ENCODE measurements around the gene MKI67.
"Not testable (repeated sequence)": the region's sequence is repeated elsewhere in the genome, so short reads cannot be mapped to it uniquely, and the experiment has no call there.

The MKI67 gene

GRCh38 chr10:128103229-128103714 lies 23.0 kb downstream of the MKI67 start:
- no peak for DNase-seq

- DNase-seq = no peak
Observed at GRCh38 chr10:128102480-128103228, 23.6 kb downstream of the MKI67 start.

- no peak for DNase-seq
Observed at GRCh38 chr10:128101901-128102300, 24.3 kb downstream of the MKI67 start.

GRCh38 chr10:128099901-128100300 lies 26.3 kb downstream of the MKI67 start:
- DNase-seq = no peak

- DNase-seq = no peak
Observed at GRCh38 chr10:128098631-128099030, 27.6 kb downstream of the MKI67 start.

- no peak for DNase-seq
Observed at GRCh38 chr10:128097783-128098182, 28.4 kb downstream of the MKI67 start.

GRCh38 chr10:128096486-128097199 lies 29.6 kb downstream of the MKI67 start:
- DNase-seq = no peak

- no peak for DNase-seq
Observed at GRCh38 chr10:128095753-128096469, 30.3 kb downstream of the MKI67 start.

GRCh38 chr10:128095027-128095752 lies 31.0 kb downstream of the MKI67 start:
- no peak for DNase-seq

- DNase-seq = not testable (repeated sequence)
Observed at GRCh38 chr10:128094596-128094995, 31.6 kb downstream of the MKI67 start.

- DNase-seq = no peak
Observed at GRCh38 chr10:128092454-128092853, 33.8 kb downstream of the MKI67 start.

- DNase-seq = no peak
Observed at GRCh38 chr10:128091636-128092210, 34.5 kb downstream of the MKI67 start.

GRCh38 chr10:128087884-128088709 lies 38.1 kb downstream of the MKI67 start:
- DNase-seq = no peak

GRCh38 chr10:128087146-128087883 lies 38.9 kb downstream of the MKI67 start:
- no peak for DNase-seq

- no peak for DNase-seq
Observed at GRCh38 chr10:128086003-128086863, 40.0 kb downstream of the MKI67 start.

GRCh38 chr10:128084991-128085390 lies 41.2 kb downstream of the MKI67 start:
- DNase-seq = no peak

GRCh38 chr10:128084364-128084763 lies 41.9 kb downstream of the MKI67 start:
- DNase-seq = no peak

- no peak for DNase-seq
Observed at GRCh38 chr10:128083191-128083895, 42.9 kb downstream of the MKI67 start.

GRCh38 chr10:128081720-128082119 lies 44.5 kb downstream of the MKI67 start:
- DNase-seq = no peak

All from NCI-H2081 treated with DMSO at 0.1 percent for 48 hours (cell line).